Measurements from ENCODE around the gene WWOX.

WWOX gene

GRCh38 chr16:78640886-78641285, 541.4 kb downstream of the WWOX start:
- TF ChIP-seq CTCF (IDR thresholded peaks at IDR 0.05; ENCODE audit: control insufficient read depth, extremely low read depth, insufficient read depth) = no peak
- no peak for DNase-seq (ENCODE audit: low read depth)
- no peak overlapping the region for H3K4me3 ChIP-seq (ENCODE audit: low read depth, low read length)

- DNase-seq (ENCODE audit: low read depth) = no peak
- no peak for TF ChIP-seq CTCF (IDR thresholded peaks at IDR 0.05; ENCODE audit: control insufficient read depth, extremely low read depth, insufficient read depth)
- H3K4me3 ChIP-seq (ENCODE audit: low read depth, low read length) = no peak overlapping the region
Observed at GRCh38 chr16:78641433-78641832, 542.0 kb downstream of the WWOX start.

- TF ChIP-seq CTCF (IDR thresholded peaks at IDR 0.05; ENCODE audit: control insufficient read depth, extremely low read depth, insufficient read depth) = no peak
- H3K4me3 ChIP-seq (ENCODE audit: low read depth, low read length) = no peak overlapping the region
- peak; percentile 8 for DNase-seq (ENCODE audit: low read depth)
Observed at GRCh38 chr16:78642621-78643285, 543.3 kb downstream of the WWOX start.

GRCh38 chr16:78645657-78646056, 546.2 kb downstream of the WWOX start:
- H3K4me3 ChIP-seq (ENCODE audit: low read depth, low read length) = no peak overlapping the region
- TF ChIP-seq CTCF (IDR thresholded peaks at IDR 0.05; ENCODE audit: control insufficient read depth, extremely low read depth, insufficient read depth) = no peak
- no peak for DNase-seq (ENCODE audit: low read depth)

GRCh38 chr16:78647019-78647418, 547.6 kb downstream of the WWOX start:
- no peak for DNase-seq (ENCODE audit: low read depth)
- H3K4me3 ChIP-seq (ENCODE audit: low read depth, low read length) = no peak overlapping the region
- no peak for TF ChIP-seq CTCF (IDR thresholded peaks at IDR 0.05; ENCODE audit: control insufficient read depth, extremely low read depth, insufficient read depth)

- TF ChIP-seq CTCF (IDR thresholded peaks at IDR 0.05; ENCODE audit: control insufficient read depth, extremely low read depth, insufficient read depth) = no peak
- DNase-seq (ENCODE audit: low read depth) = no peak
- H3K4me3 ChIP-seq (ENCODE audit: low read depth, low read length) = no peak overlapping the region
Observed at GRCh38 chr16:78647491-78647890, 548.0 kb downstream of the WWOX start.

- no peak overlapping the region for H3K4me3 ChIP-seq (ENCODE audit: low read depth, low read length)
- no peak for TF ChIP-seq CTCF (IDR thresholded peaks at IDR 0.05; ENCODE audit: control insufficient read depth, extremely low read depth, insufficient read depth)
- DNase-seq (ENCODE audit: low read depth) = peak; percentile 26
Observed at GRCh38 chr16:78648517-78648916, 549.1 kb downstream of the WWOX start.

All from LNCaP clone FGC (cell line).